ENCODE measurements around the gene LCMT1. TPM values are rescaled to one million over a fixed set of nuclear protein-coding genes. Genes with fewer than 3 reads are reported as not detected.

The LCMT1 gene
- total RNA-seq, 1 experiment from 2014 or later: 86.3 TPM

GRCh38 chr16:25078386-25078978, 33.1 kb upstream of the LCMT1 start:
- ATAC-seq: no peak
- peaks cover 14% of the 10 kb centered on the region for H3K9me3 Mint-ChIP-seq
- CTCF ChIA-PET: no interaction called here
- no peak for DNase-seq (ENCODE audit: low spot score)
- no peak for TF ChIP-seq ZNF416 (CRISPR knock-in tag; IDR thresholded peaks at IDR 0.05)
- no peak for TF ChIP-seq ATF2 (CRISPR knock-in tag; IDR thresholded peaks at IDR 0.05; ENCODE audit: borderline replicate concordance, low read depth)
- TF ChIP-seq EMX1 (CRISPR knock-in tag; IDR thresholded peaks at IDR 0.05): no peak
- no peak for TF ChIP-seq PRDM15 (CRISPR knock-in tag; IDR thresholded peaks at IDR 0.05)
- TF ChIP-seq CBFB (CRISPR knock-in tag; IDR thresholded peaks at IDR 0.05; ENCODE audit: low read depth): no peak
- TF ChIP-seq MAX (CRISPR knock-in tag; IDR thresholded peaks at IDR 0.05): no peak
- TF ChIP-seq FOXP1 (CRISPR knock-in tag; IDR thresholded peaks at IDR 0.05; ENCODE audit: borderline replicate concordance): no peak
- TF ChIP-seq NFYB (CRISPR knock-in tag; conservative IDR thresholded peaks at IDR 0.05; ENCODE audit: low read depth): no peak
- no peak for TF ChIP-seq NR3C1 (CRISPR knock-in tag; conservative IDR thresholded peaks at IDR 0.05; ENCODE audit: low read depth)
- TF ChIP-seq USF1 (CRISPR knock-in tag; IDR thresholded peaks at IDR 0.05): no peak
- TF ChIP-seq E2F5 (CRISPR knock-in tag; IDR thresholded peaks at IDR 0.05): no peak
- no peak for TF ChIP-seq E2F1 (CRISPR knock-in tag; IDR thresholded peaks at IDR 0.05)
- TF ChIP-seq ZSCAN18 (CRISPR knock-in tag; IDR thresholded peaks at IDR 0.05): no peak
- no peak for TF ChIP-seq USF2 (CRISPR knock-in tag; IDR thresholded peaks at IDR 0.05)
- TF ChIP-seq ZNF219 (CRISPR knock-in tag; IDR thresholded peaks at IDR 0.05; ENCODE audit: borderline replicate concordance): no peak
- no peak for TF ChIP-seq ZNF263 (CRISPR knock-in tag; IDR thresholded peaks at IDR 0.05; ENCODE audit: low read depth)
- TF ChIP-seq STAT6 (CRISPR knock-in tag; conservative IDR thresholded peaks at IDR 0.05; ENCODE audit: low read depth): no peak
- no peak for TF ChIP-seq TEAD4 (CRISPR knock-in tag; IDR thresholded peaks at IDR 0.05)
- TF ChIP-seq GTF2I (CRISPR knock-in tag; conservative IDR thresholded peaks at IDR 0.05): no peak
- no peak overlapping the region for H3K27ac Mint-ChIP-seq
- no peaks in the 10 kb centered on the region for H3K4me1 Mint-ChIP-seq
- no peak overlapping the region for H3K4me3 Mint-ChIP-seq
- POLR2A ChIA-PET: no interaction called here
- no peaks in the 10 kb centered on the region for H3K36me3 Mint-ChIP-seq
- H3K27me3 Mint-ChIP-seq (ENCODE audit: low read depth): peaks cover 3% of the 10 kb centered on the region; the same call in 1 of the 2 replicates
